Body of pancreas (tissue), 4 donors: Measurements from ENCODE around the gene ADCY3.

Source experiments
- CTCF ChIP-seq, 7 experiments: fragments of 450-650 bp in 4 of 7; fragments of 200-600 bp in 3 of 7; sonication (generic) in 3 of 7; IDR thresholded peaks; one replicate each; pipeline ENCODE4 v1.5.1; 2016 to 2019; ENCODE audit warnings: antibody characterized with exemption in 7 of 7
- POLR2A ChIP-seq, 3 donors: fragments of 450-650 bp; IDR thresholded peaks; one replicate each; pipeline ENCODE4 v1.6.1; 2016; ENCODE audit warnings: antibody characterized with exemption in 3 of 3, mild to moderate bottlenecking in 2 of 3

- TF ChIP-seq CTCF (IDR thresholded peaks at IDR 0.05) (no peak), POLR2A (IDR thresholded peaks at IDR 0.05) (no peak)
These were observed at the start of gene ADCY3 for GRCh38 chr2:24920098-24920808.
